HL-60/S4 (cell line): ENCODE results near the gene ABCA7.

Experiments
- in situ Hi-C: fragments of 300-500 bp; cut with MboI; formaldehyde crosslinking; loops from 2 replicates; pipeline ENCODE4 v1.14.3; 2022; ENCODE audit warnings: low sequenced_read_pairs

The ABCA7 gene

GRCh38 chr19:1055886-1056620 lies 16.1 kb downstream of the ABCA7 start:
- in situ Hi-C loops: no loop called here

GRCh38 chr19:1057176-1057855 lies 17.4 kb downstream of the ABCA7 start:
- in situ Hi-C loops: no loop called here

- in situ Hi-C loops: no loop called here
Measured at GRCh38 chr19:1058112-1058511, 18.2 kb downstream of the ABCA7 start.

- in situ Hi-C loops: no loop called here
Measured at GRCh38 chr19:1060689-1061088, 20.8 kb downstream of the ABCA7 start.

GRCh38 chr19:1061987-1062386 lies 22.1 kb downstream of the ABCA7 start:
- in situ Hi-C loops: no loop called here

- in situ Hi-C loops: no loop called here
Measured at GRCh38 chr19:1062387-1063029, 22.6 kb downstream of the ABCA7 start.

- in situ Hi-C loops: no loop called here
Measured at GRCh38 chr19:1063030-1063908, 23.4 kb downstream of the ABCA7 start.

GRCh38 chr19:1063909-1064660 lies 24.2 kb downstream of the ABCA7 start:
- in situ Hi-C loops: no loop called here

- in situ Hi-C loops: no loop called here
Measured at GRCh38 chr19:1064661-1065605, 25.0 kb downstream of the ABCA7 start.

GRCh38 chr19:1065606-1066109 lies 25.8 kb downstream of the ABCA7 start:
- in situ Hi-C loops: no loop called here

GRCh38 chr19:1066251-1066747 lies 26.4 kb downstream of the ABCA7 start:
- in situ Hi-C loops: no loop called here

GRCh38 chr19:1066748-1067340 lies 26.9 kb downstream of the ABCA7 start, which contains the start of gene ARHGAP45:
Gene ARHGAP45 (plus strand): TSS chr19:1067167. CDS start chr19:1067406, 239 bp downstream.
- in situ Hi-C loops: no loop called here

- in situ Hi-C loops: no loop called here
Measured at GRCh38 chr19:1067341-1067957, 27.5 kb downstream of the ABCA7 start.

GRCh38 chr19:1068009-1069001 lies 28.4 kb downstream of the ABCA7 start:
- in situ Hi-C loops: no loop called here

- in situ Hi-C loops: no loop called here
Measured at GRCh38 chr19:1069009-1069779, 29.3 kb downstream of the ABCA7 start.

GRCh38 chr19:1070576-1070930 lies 30.6 kb downstream of the ABCA7 start:
- in situ Hi-C loops: no loop called here
